Adrenal gland (tissue), 12 donors: ENCODE data around the gene ATP11B. TPM values are rescaled to one million over a fixed set of nuclear protein-coding genes. Genes with fewer than 3 reads are reported as not detected.
A peak's percentile ranks its signal among the peaks of the same experiment; 100 is the strongest.

ENCODE experiments used
- DNase-seq, 7 donors: peaks; one replicate each; pipeline ENCODE4 v3.0.0-alpha.2; 2019 to 2020
- H3K27ac ChIP-seq, 5 donors: fragments of 200-600 bp; sonication (generic) in 4 of 5; 1 replicate in 3 of 5; 2 replicates in 2 of 5; pipeline versions ENCODE4 v1.5.1 to v1.8.0; 2016 to 2020; ENCODE audit warnings: mild to moderate bottlenecking in 1 of 5
- H3K27me3 ChIP-seq: fragments of 200-600 bp; 2 replicates; pipeline ENCODE4 v1.8.0; 2021
- H3K36me3 ChIP-seq, 2 donors: fragments of 200-600 bp; replicated peaks in 1 of 2; 1 replicate in 1 of 2; 2 replicates in 1 of 2; pipeline versions ENCODE4 v1.5.1 to v1.8.0; 2018 to 2022
- H3K4me1 ChIP-seq, 2 donors: fragments of 200-600 bp; replicated peaks in 1 of 2; 1 replicate in 1 of 2; 2 replicates in 1 of 2; pipeline versions ENCODE4 v1.5.1 to v1.8.0; 2018 to 2021
- H3K4me3 ChIP-seq, 4 donors: fragments of 200-600 bp; sonication (generic) in 3 of 4; one replicate each; pipeline ENCODE4 v1.5.1; 2016 to 2018
- H3K9me3 ChIP-seq, 3 donors: fragments of 200-600 bp; sonication (generic) in 1 of 3; replicated peaks in 1 of 3; 1 replicate in 2 of 3; 2 replicates in 1 of 3; pipeline versions ENCODE4 v1.5.1 to v1.8.0; 2016 to 2021
- CTCF ChIP-seq, 6 experiments: fragments of 450-650 bp in 4 of 6; fragments of 200-600 bp in 2 of 6; sonication (generic) in 1 of 6; IDR thresholded peaks; 1 replicate in 5 of 6; 2 replicates in 1 of 6; pipeline versions ENCODE4 v1.5.1 to v1.8.0; 2016 to 2021; ENCODE audit warnings: antibody characterized with exemption in 6 of 6, mild to moderate bottlenecking in 2 of 6, moderate library complexity in 1 of 6
- POLR2A ChIP-seq, 2 donors: fragments of 450-650 bp; IDR thresholded peaks; one replicate each; pipeline ENCODE4 v1.6.1; 2017; ENCODE audit warnings: antibody characterized with exemption in 2 of 2, mild to moderate bottlenecking in 2 of 2, moderate library complexity in 1 of 2
- WGBS, 4 donors: extraction: QIAGEN DNeasy Blood & Tissue Kit in 2 of 4; methylation state at CpG; one replicate each; pipeline versions ENCODE4 v1.1.5 to v1.1.7; 2013 to 2017; 5-methylcytosine and 5-hydroxymethylcytosine counted together
- intact Hi-C, 2 donors: fragments of 100-400 bp; cut with DNase I; formaldehyde crosslinking; loops; one replicate each; pipeline versions ENCODE4 v1.14.1 to v1.15.0; 2022 to 2023
- polyA plus RNA-seq, 3 donors: library from polyadenylated mRNA; stranded (reverse); fragments of 200-250 nt in 2 of 3; fragments of 350-450 nt in 1 of 3; fragmentation: Illumina TruSeq in 1 of 3; extraction: RNeasy Lipid Tissue Mini Kit (QIAGEN cat#74804) in 1 of 3; gene quantifications; one replicate each; pipeline ENCODE4 v1.2.3, GENCODE V29; 2013 to 2014
- total RNA-seq, 9 donors: library from RNA; depleted of rRNA in 4 of 9; stranded (reverse); fragments of >200 nt in 4 of 9; fragments of 120-200 nt in 1 of 9; fragmentation: NEBNext Ultra II Directional in 1 of 9; extraction: Animal tissue kit (Norgen Biotek cat#: 25700) in 1 of 9; gene quantifications; one replicate each; pipeline versions ENCODE4 v1.1.0 to v1.2.4, GENCODE V29; 2013 to 2023
- donor health status: healthy with polysubstance abuse.
- donor health status: Bipolar disorder and iron deficiency.
- donor health status: DM: yes; HTN: yes; CAD: no.
- donor health status: DM: no; HTN: no; CAD: no.
- donor health status: DM: no; HTN: no; CAD: no.
- donor health status: DM: yes; HTN: yes; CAD: no.

ATP11B gene
- total and polyA plus RNA-seq, 12 donors, result 2.9 to 45.1 (median 29.9) TPM

- no peaks in the 10 kb centered on the region for H3K27me3 ChIP-seq
- 85 to 96% (median 94%) methylated on average over 1 of the region's 1 CpG for WGBS, 4 donors
- intact Hi-C loops, result no loop called here
- TF ChIP-seq POLR2A (IDR thresholded peaks at IDR 0.05), result no peak
- no peak for TF ChIP-seq CTCF (IDR thresholded peaks at IDR 0.05)
- no peak overlapping the region for H3K4me3 ChIP-seq
- DNase-seq, result no peak
- H3K9me3 ChIP-seq, result no peaks in the 10 kb centered on the region
- H3K4me1 ChIP-seq, result no peaks in the 10 kb centered on the region
- peaks cover 0 to 8% of the 10 kb centered on the region in 2 donors for H3K36me3 ChIP-seq
- no peak overlapping the region for H3K27ac ChIP-seq
Measured at GRCh38 chr3:182906036-182906435, 112.7 kb downstream of the ATP11B start.

GRCh38 chr3:182908471-182908870, 115.2 kb downstream of the ATP11B start:
- Histone ChIP-seq H3K9me3 (no peaks in the 10 kb centered on the region), H3K4me3 (no peak overlapping the region), H3K4me1 (no peaks in the 10 kb centered on the region), H3K27ac (no peak overlapping the region), H3K36me3 (peaks cover 0 to 8% of the 10 kb centered on the region in 2 donors), H3K27me3 (no peaks in the 10 kb centered on the region)
- WGBS, 4 donors, result 89 to 100% (median 97%) methylated on average over 1 of the region's 1 CpG
- no peak for DNase-seq
- TF ChIP-seq CTCF (IDR thresholded peaks at IDR 0.05) (no peak), POLR2A (IDR thresholded peaks at IDR 0.05) (no peak)
- intact Hi-C loops, result no loop called here

- whole genome bisulfite sequencing, 4 donors, result 91 to 97% (median 95%) methylated on average over 5 of the region's 5 CpGs
- H3K27ac ChIP-seq, result no peak overlapping the region
- H3K27me3 ChIP-seq, result no peaks in the 10 kb centered on the region
- intact Hi-C loops, result no loop called here
- H3K4me1 ChIP-seq, result no peaks in the 10 kb centered on the region
- TF ChIP-seq POLR2A (IDR thresholded peaks at IDR 0.05), result no peak
- TF ChIP-seq CTCF (IDR thresholded peaks at IDR 0.05), result peak; percentile 37 to 61 (median 50)
- DNase-seq, result no peak
- H3K9me3 ChIP-seq, result no peaks in the 10 kb centered on the region
- H3K36me3 ChIP-seq, result peaks cover 0 to 8% of the 10 kb centered on the region in 2 donors
- no peak overlapping the region for H3K4me3 ChIP-seq
Measured at GRCh38 chr3:182909318-182910040, 116.2 kb downstream of the ATP11B start.

- intact Hi-C loops, result no loop called here
- TF ChIP-seq CTCF (IDR thresholded peaks at IDR 0.05) (no peak), POLR2A (IDR thresholded peaks at IDR 0.05) (no peak)
- H3K4me1 ChIP-seq, result no peaks in the 10 kb centered on the region
- H3K27me3 ChIP-seq, result no peaks in the 10 kb centered on the region
- no peak overlapping the region for H3K4me3 ChIP-seq
- WGBS, 4 donors, result 85 to 95% (median 88%) methylated on average over 5 of the region's 5 CpGs
- peaks cover 0 to 3% of the 10 kb centered on the region in 2 donors for H3K36me3 ChIP-seq
- H3K9me3 ChIP-seq, result no peaks in the 10 kb centered on the region
- DNase-seq, result no peak
- H3K27ac ChIP-seq, result no peak overlapping the region
Measured at GRCh38 chr3:182910936-182911781, 117.9 kb downstream of the ATP11B start.
